Measurements from ENCODE around the gene SIRT1.
"Not testable (repeated sequence)": the region's sequence is repeated elsewhere in the genome, so short reads cannot be mapped to it uniquely, and the experiment has no call there.

SIRT1 gene

DNA sequence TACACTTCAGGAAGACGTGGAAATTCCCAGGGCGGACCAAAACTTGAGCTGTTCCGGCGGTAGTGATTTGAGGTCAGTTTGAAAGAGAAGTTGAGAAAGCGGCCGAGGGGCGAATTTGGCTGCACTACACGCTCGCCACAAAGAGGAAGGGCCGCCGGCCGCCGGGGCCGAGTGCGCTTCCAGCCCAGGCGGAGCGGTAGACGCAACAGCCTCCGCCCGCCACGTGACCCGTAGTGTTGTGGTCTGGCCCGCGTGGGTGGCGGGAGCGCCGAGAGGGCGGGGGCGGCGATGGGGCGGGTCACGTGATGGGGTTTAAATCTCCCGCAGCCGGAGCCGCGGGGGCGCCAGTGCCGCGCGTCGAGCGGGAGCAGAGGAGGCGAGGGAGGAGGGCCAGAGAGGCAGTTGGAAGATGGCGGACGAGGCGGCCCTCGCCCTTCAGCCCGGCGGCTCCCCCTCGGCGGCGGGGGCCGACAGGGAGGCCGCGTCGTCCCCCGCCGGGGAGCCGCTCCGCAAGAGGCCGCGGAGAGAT, at the start of gene SIRT1:
Gene SIRT1 (plus strand): TSS at position 344 of the 529 bp plus-strand sequence. CDS start 66 bp downstream, at position 410.
- no peak for FAIRE-seq

DNA sequence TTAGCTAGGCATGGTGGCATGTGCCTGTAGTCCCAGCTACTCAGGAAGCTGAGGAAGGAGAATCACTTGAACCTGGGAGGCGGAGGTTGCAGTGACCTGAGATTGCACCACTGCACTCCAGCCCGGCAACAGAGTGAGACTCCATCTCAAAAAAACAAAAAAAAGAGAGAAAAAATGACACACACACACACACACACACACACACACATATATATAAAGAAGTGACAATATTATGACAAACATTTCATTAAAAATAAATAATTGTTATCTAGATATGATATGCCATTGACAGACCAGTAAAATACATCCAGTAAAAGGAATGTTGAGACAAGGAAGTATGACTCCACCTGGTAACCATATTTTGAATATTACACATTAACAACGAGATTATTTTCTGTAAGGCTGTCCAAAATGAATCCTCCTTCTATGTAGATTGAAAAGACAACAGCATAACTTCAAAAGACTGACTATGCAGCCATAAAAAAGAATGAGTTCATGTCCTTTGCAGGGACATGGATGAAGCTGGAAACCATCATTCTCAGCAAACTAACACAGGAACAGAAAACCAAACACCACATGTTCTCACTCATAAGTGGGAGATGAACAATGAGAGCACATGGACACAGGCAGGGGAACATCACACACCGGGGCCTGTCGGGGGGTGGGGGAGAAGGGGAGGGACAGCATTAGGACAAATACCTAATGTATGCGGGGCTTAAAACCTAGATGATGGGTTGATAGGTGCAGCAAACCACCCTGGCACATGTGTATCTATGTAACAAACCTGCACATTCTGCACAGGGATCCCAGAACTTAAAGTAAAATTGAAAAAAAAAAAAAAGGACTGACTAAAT, 48.7 kb upstream of the SIRT1 start:
- FAIRE-seq = not testable (repeated sequence)

DNA sequence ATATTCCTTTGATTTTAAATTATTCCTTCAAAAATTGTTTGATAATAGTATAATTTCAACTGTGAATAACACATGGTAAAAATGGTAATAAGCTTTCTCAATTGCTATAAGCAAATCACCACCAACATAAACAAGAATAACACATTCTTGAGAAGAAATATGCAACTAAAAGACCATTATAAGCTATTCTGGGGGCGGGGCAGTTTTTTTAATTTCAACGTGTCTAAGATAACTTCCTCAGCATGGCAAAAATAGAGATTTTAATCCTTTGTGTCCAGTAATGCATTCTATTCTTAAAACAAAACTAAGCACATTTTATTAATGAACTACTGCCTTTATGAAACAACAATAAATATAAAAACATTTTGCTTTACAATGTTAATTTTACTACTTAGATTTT, 48.0 kb upstream of the SIRT1 start:
- no peak for FAIRE-seq

DNA sequence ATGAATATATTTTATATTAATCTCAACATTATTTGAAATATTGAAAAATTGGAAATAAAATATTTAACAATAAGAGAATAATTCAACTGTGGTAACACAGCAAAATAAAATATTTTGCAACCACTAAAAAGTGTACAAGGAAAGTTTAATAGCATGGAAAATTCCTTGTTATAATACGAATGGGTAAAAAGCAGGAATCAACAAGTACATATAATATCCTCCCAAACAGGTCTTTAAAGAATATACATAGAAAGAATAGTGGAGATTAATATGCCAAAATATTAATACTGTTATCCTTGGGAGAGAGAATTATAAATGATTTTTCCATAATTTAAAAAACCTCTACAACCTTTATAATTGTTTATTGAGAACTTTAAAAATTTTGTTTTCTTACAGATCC, 47.5 kb upstream of the SIRT1 start:
- FAIRE-seq = no peak

DNA sequence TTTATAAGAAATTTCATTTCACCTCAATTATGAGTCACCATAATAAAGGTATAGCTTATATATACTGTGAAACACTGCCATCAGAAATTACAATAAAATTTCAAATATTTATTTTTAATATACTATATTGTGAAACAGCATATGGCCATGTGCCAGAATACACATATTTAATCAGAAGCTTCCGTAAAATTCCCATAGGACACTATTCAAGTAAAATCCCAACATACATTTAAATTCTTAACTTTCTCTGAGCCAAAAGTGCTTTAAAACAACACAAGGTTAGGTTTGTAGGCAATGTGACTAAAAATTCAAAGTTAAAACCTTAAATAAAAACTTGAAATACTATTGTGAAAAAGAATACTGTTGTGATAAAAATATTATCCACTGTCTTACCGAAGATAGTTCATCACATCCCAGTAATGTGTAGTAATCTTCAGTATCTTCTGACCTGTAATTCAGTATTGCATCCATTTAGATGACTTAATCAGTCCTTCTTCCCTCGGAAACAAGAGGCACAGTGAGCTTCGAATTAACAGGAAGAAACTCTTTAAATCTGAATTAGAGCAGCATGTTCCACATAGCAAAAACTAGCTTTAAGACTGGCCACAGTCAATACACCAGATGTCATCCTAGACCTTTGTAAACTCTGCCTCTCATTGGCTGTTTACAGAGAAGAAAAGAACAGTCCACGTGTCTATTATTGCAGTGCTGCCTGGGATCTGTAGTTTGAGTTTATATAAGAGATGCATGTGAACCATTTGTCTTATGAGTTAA, 46.7 kb upstream of the SIRT1 start, which contains the start of gene DNAJC12:
Gene DNAJC12 (minus strand): TSS at position 648 of the 774 bp plus-strand sequence. CDS start 177 bp downstream, at position 471.
- FAIRE-seq = no peak

DNA sequence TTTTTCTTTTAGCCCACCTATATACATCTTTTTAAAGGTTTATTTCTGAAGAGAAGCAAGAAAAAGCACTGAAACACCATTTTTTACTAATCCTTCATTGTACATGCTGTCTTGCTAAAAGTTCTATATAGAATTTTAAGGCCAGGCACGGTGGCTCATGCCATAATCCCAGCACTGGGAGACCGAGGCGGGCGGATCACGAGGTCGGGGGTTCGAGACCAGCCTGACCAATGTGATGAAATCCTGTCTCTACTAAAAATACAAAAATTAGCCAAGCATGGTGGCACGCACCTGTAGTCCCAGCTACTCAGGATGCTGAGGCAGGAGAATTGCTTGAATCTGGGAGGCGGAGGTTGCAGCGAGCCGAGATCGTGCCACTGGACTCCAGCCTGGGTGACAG, 44.9 kb upstream of the SIRT1 start:
- not testable (repeated sequence) for FAIRE-seq

DNA sequence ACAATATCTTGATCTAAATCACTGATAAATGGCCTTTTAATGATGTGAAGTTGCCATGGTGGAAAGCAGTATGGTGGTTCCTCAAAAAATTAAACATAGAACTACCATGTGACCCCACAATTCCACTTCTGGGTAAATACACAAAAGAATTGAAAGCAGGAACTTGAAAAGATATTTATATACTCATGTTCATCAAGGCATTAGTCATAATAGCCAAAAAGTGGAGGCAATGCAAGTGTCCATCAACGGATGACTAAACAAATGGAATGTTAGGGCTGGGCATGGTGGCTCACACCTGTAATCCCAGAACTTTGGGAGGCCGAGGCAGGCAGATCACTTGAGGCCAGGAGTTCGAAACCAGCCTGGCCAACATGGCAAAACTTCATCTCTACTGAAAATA, 44.5 kb upstream of the SIRT1 start:
- FAIRE-seq = no peak

DNA sequence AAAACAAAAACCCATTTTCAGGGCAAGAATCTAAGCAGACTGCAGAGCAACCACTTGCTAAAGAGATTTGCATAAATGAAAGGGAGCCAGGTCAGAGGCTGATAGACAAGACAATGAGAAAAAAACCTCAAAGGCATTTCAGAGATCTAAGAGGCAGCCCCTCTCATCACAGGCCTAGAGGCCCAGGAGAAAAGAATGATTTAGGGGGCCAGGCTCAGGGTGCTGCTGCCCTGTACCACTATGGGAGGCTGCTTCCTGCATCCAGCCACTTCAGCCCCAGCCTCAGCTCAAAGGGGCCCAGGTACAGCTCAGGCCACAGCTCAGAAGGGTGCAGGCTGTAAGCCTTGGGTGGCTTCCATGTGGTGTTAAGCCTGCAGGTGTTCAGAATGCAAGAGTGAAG, 42.7 kb upstream of the SIRT1 start:
- FAIRE-seq = no peak

DNA sequence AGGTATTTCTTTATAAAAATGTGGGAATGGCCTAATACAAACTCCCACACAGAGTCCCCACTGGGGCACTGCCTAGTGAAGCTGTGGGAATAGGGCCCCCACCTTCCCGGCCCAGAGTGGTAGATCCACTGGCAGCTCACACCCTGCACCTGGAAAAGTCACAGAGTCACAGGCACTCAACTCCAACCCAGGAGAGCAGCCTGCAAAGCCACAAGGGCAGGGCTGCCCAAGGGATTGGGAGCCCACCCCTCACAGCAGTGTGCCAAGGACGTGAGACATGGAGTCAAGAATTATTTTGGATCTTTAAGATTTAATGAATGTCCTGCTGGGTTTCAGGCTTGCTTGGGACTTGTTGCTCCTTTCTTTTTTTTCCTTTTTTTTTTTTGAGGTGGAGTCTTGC, 41.2 kb upstream of the SIRT1 start:
- no peak for FAIRE-seq

DNA sequence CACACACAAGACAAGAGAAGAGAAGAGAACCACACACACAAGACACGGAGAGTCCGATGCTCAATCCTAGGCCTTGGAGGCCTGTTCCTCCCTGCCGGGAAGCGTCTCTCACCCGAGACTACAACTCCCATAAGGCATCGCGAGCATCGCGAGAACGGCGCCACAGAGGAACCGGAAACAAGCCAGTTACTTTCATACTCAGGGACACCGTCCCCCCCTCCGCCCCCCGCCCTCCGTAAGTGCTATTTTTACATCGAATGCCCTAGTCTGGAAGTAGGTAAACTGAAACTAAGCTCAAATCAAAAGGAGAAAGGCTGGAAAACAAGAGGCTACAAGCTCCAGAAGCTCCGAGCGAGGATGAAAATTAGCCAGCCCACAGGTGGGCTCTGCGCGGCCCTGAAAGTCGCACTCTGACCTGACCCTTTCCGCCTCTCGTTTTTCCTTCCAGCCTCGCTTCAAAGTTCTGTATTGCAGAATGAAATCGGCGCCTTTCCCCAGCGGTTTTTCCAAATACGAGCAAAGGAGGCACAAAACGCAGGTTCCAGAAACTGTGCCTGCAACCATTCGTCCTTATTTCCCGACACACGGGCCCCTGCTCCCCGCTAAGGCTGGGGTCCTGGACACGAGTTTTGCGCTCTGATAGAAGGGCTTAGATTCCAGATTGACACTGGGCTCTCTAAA, 35.0 kb upstream of the SIRT1 start:
- peak; percentile 48 for FAIRE-seq

DNA sequence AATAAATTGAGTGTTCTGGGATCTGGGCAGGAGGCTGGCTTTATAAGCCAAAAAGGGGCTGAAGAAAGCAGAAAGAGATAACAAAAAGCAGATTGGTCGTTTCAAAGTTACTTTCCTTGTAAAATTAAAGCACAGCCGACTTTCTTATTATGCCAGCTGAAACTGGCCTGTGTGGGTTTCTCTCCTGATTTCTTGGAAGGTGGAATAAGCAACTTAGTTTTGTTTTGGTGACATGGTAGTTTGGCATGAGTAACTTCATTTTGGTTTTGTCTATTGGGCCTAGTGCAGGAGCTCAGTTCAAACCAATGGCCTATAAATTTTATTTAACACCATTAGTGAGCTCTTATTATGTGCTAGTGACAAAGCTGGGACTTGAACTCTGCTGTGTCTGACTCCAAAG, 33.3 kb upstream of the SIRT1 start:
- FAIRE-seq = no peak

DNA sequence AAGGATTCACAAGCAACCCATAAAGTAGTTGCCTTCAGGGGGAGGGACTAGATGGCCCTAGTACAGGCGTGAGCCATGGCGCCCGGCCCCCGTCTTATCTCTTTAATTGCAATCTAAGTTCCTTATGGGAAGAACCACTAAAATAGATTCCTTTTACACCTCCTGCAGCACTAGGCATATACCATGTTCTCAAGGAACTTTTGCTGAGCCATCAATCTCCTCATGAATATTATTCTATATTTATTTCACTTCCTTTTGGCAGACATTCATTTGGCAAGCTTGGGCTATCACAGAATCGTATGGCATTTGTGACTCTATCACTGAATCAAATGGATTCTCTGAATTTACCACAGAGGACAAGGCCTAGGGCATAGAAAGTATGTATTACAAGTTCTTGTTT, 31.7 kb upstream of the SIRT1 start:
- FAIRE-seq = no peak

DNA sequence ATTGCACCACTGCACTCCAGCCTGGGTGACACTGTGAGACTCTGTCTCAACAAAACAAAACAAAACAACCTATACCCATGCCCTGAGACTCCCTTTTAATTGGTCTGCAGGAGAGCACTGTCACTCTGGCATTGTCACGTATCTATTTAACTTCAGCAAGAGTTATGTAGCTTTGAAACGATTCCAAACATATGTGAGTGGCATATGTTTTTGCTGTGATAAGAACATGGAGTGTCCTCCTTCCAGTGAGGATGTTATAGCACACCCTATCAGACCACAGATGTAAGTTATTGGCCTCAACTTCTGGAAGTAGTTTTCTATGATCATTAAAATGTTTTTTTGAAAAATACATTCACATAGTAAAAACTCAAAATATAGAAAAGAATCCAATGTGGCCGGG, 30.9 kb upstream of the SIRT1 start:
- no peak for FAIRE-seq

DNA sequence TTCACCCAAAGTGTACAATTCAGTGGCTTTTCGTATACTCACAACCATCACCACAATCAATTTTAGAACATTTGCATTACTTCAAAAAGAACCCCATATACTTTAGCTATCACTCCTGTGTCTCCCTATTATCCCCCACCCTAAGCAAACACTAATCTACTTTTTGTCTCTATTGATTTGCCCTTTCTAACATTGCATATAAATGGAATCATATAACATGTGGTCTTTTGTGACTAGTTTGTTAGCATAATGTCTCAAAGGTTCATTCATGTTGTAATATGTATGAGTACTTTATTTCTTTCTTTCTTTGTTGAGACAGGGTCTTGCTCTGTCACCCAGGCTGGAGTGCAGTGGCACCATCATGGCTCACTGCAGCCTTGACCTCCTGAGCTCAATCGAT, 25.5 kb upstream of the SIRT1 start:
- FAIRE-seq = no peak

DNA sequence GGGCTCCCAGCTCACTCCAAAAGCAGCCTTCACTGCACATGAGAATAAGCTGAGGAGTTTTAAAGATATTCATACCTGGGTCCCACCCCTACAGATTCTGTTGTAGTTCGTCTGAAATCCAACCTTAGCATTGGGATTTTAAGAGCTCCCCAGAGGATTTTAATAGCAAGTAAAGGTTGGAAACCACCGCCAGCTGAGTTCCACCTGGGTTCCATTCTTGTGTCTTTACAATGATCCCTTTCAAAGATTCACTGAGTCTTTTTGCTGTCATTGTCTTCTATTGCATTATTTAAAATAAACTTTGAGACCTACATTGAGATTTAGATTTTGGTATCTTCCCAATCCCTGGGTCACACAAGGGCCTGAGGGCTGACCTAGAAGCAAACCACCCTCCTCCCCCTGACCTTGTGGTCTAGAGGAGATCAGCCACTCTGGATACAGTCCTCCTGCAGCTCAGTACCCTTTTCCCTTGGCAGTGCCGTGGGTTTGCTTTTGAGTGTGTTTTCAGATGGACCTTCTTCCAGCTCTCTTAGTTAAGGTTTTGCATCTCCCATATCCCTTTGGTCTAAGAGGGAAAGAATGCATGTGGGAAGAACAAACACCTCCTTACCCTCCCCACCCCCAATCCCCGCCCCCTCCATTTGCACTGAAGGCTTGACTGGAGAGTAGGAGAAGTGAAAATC, 22.6 kb upstream of the SIRT1 start:
- no peak for FAIRE-seq

DNA sequence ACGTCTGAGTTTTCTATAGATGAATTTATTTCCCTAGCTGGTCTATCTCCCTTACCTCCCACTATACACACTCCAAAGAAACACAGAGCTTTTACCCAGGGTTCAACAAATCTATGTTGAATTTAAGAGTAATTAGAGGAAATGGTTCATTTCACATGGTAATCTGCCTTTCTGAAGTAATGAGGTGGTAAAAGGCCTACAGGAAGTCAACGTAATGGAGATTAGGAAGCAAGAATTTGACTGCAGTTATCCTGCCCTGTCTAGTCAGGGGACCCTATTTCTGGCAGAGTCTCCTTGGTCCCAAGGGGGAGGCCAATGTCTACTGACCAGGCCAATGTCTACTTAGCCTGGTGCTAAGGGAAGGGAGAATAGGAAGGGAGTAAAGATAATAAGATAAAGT, 21.4 kb upstream of the SIRT1 start:
- FAIRE-seq = no peak

DNA sequence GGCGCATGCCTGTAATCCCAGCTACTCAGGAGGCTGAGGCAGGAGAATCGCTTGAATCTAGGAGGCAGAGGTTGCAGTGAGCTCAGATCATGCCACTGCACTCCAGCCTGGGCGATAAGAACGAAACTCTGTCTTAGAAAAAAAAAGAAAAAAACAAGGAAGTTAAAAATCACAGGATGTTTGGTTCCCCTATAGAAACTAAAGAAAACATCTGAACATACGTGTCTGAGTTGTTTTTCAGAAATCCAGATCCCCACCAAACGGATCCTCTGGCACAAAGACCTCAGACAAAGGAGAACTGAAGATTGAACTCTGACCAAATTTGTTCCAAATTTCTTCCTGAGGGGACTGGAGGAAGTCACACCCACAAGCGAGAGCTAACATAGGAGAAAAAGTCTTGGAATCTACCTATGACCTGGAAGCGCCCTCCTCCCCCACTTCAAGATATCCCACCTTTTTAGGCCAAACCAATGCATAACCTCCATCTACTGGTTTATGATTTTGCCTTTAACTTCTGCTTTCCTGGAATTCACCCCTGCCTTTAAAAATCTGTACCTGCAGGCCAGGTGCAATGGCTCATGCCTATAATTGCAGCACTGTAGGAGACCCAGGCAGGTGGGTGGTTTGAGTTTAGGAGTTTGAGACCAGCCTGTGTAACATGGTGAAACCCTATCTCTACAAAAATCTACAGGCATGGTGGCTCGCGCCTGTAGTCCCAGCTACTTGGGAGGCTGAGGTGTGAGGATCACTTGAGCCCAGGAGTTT, 19.7 kb upstream of the SIRT1 start:
- no peak for FAIRE-seq

DNA sequence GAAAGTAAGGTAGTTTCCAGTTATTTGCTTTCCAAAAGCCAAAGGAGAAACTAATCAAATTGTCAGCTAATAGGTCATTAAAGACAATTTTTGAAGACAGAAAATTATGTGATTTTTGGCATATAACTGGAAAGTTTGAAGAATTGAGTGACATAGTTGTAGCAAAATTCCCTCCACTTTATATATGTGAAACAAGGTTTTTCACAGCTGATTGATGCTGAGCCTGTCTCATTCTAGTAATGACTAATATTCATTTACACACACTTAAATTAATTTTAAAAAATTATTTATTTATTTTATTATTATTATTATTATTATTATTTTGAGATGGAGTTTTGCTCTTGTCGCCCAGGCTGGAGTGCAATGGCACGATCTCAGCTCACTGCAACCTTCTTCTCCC, 16.3 kb upstream of the SIRT1 start:
- no peak for FAIRE-seq

DNA sequence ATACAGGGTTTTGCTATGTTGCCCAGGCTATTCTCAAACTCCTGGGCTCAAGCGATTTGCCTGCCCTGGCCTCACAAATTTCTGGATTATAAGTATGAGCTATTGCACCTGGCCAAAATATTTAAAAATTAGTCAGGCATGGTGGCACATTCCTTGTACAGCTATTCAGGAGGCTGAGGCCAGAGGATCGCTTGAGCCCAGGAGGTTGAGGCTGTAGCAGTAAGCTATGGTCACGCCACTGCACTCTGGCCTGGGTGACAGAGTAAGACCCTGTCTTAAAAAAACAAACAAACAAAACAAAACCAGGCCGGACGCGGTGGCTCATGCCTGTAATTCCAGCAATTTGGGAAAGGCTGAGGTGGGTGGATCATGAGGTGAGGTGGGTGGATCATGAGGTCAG, 14.5 kb upstream of the SIRT1 start:
- FAIRE-seq = no peak

DNA sequence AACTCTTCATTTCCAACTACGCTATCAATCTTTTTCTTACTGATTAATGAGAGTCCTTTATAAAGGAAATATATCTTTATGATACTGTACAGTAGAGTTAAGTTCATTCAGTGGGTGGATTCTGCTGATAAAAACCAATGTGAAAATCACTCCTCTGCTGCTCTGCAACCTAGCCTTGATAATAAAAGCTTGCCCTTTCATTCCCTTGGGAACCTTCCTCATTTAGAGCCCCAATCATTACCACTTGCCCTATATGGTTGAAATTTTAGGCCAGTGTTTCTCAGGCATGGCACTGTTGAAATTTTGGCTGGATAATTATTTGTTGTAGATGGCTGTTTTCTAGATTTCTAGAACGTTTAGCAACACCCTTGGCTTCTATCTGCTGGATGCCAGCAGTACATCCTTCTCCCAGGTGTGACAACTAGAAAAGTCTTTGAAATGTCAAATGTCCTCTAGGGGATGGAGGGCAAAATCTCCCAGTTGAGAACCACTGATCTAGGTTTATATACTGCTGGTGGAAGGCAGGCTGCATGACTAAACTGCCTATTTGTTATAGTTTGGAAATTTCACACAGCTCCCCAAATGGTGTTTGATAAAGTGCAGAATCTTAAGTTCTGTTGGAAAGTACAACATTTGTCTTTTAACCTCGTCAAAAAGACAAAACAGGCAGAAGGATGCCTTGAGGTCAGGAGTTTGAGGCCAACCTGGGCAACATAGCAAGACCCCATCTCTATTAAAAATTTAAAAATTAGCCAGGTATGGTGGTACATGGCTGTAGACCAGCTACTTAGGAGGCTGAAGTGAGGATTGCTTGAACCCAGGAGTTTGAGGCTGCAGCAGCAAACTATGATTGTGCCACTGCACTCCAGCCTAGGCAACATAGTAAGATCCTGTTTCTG, 8.9 kb upstream of the SIRT1 start:
- no peak for FAIRE-seq

DNA sequence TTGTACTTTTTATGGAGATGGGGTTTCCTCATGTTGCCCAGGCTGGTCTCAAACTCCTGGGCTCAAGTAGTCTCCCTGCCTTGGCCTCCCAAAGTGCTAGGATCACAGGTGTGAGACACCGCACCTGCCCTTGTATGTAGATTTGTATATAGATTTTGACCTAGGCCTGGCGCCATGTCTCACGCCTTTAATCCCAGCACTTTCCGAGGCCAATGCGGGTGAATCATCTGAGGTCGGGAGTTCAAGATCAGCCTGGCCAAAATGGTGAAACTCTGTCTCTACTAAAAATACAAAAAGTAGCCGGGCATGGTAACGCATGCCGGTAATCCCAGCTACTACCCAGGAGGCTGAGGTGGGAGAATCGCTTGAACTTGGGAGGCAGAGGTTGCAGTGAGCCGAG, 7.0 kb upstream of the SIRT1 start:
- not testable (repeated sequence) for FAIRE-seq

Data from A204.1 (cell line).